HEK293 (cell line): Measurements from ENCODE around the gene IGSF21.

ENCODE experiments used
- CTCF ChIA-PET: fragments of 350-600 bp; formaldehyde crosslinking; extraction: SDS; loops from one replicate; lab custom pipeline; 2021; ENCODE audit warnings: antibody characterized with exemption; lab: Yijun Ruan, JAX
- POLR2A ChIA-PET: fragments of 300-600 bp; formaldehyde crosslinking; extraction: SDS; loops from one replicate; lab custom pipeline; 2020; ENCODE audit warnings: antibody characterized with exemption, inconsistent platforms; lab: Yijun Ruan, JAX
- H3K27ac ChIP-seq: fragments of 200-500 bp; sonication (Bioruptor generic); 2 replicates; pipeline ENCODE4 v1.5.1; 2014; ENCODE audit warnings: low read depth, low read length, control low read depth, inconsistent platforms; ENCODE audit errors: extremely low read depth
- H3K36me3 ChIP-seq, 2 experiments: fragments of 200-500 bp in 1 of 2; sonication (Bioruptor generic) in 1 of 2; 1 replicate in 1 of 2; 2 replicates in 1 of 2; pipeline ENCODE4 v1.5.1; 2014 to 2017; ENCODE audit warnings: inconsistent platforms in 2 of 2, low read length in 2 of 2; ENCODE audit not compliant: control insufficient read depth in 2 of 2, insufficient read depth in 1 of 2
- H3K4me1 ChIP-seq: fragments of 200-500 bp; sonication (Bioruptor generic); 2 replicates; pipeline ENCODE4 v1.5.1; 2014; ENCODE audit warnings: mild to moderate bottlenecking, low read length, inconsistent platforms; ENCODE audit not compliant: control insufficient read depth, insufficient read depth
- H3K4me3 ChIP-seq: 2 replicates; pipeline ENCODE4 v1.5.1; 2011; ENCODE audit warnings: low read depth, mild to moderate bottlenecking, control low read depth, low read length, moderate library complexity
- H3K9me3 ChIP-seq: fragments of 200-500 bp; sonication (Bioruptor generic); 2 replicates; pipeline ENCODE4 v1.5.1; 2014; ENCODE audit warnings: low read depth, low read length, inconsistent platforms; ENCODE audit not compliant: control insufficient read depth, insufficient read depth
- GLIS1 ChIP-seq: fragments of 450-650 bp; formaldehyde crosslinking; IDR thresholded peaks from 2 replicates; pipeline ENCODE4 v1.5.1; 2016; ENCODE audit warnings: missing biosample characterization, missing genetic modification characterization
- HOXD13 ChIP-seq: sonication (generic); formaldehyde crosslinking; IDR thresholded peaks from 2 replicates; pipeline ENCODE4 v1.8.0; 2022; ENCODE audit warnings: missing genetic modification reagents, borderline replicate concordance
- IKZF3 ChIP-seq: fragments of 450-650 bp; IDR thresholded peaks from 2 replicates; pipeline ENCODE4 v1.5.0; 2018; ENCODE audit warnings: missing biosample characterization, mild to moderate bottlenecking, missing genetic modification characterization, moderate library complexity
- SCRT1 ChIP-seq: fragments of 450-650 bp; formaldehyde crosslinking; IDR thresholded peaks from 2 replicates; pipeline ENCODE4 v1.5.1; 2016; ENCODE audit warnings: missing biosample characterization, missing genetic modification characterization, borderline replicate concordance
- SETDB1 ChIP-seq: IDR thresholded peaks from one replicate; pipeline ENCODE4 v1.6.1; 2017; ENCODE audit warnings: mild to moderate bottlenecking, low read length, moderate library complexity, mixed read lengths; ENCODE audit not compliant: insufficient read length
- ZFP41 ChIP-seq: fragments of 450-650 bp; formaldehyde crosslinking; IDR thresholded peaks from 2 replicates; pipeline ENCODE4 v1.5.1; 2016; ENCODE audit warnings: missing biosample characterization, missing genetic modification characterization, borderline replicate concordance
- ZFP69B ChIP-seq: fragments of 450-650 bp; formaldehyde crosslinking; IDR thresholded peaks from 2 replicates; pipeline ENCODE4 v1.5.1; 2016; ENCODE audit warnings: missing biosample characterization, missing genetic modification characterization
- ZNF221 ChIP-seq: fragments of 450-650 bp; formaldehyde crosslinking; IDR thresholded peaks from 2 replicates; pipeline ENCODE4 v1.5.1; 2017; ENCODE audit warnings: missing biosample characterization, missing genetic modification characterization, borderline replicate concordance
- ZNF24 ChIP-seq: fragments of 450-650 bp; formaldehyde crosslinking; IDR thresholded peaks from 2 replicates; pipeline ENCODE4 v1.5.1; 2016; ENCODE audit warnings: missing biosample characterization, missing genetic modification characterization
- ZNF394 ChIP-seq: fragments of 450-650 bp; formaldehyde crosslinking; IDR thresholded peaks from 2 replicates; pipeline ENCODE4 v1.5.1; 2016; ENCODE audit warnings: missing biosample characterization, missing genetic modification characterization, mild to moderate bottlenecking, moderate library complexity, borderline replicate concordance
- ZNF549 ChIP-seq: fragments of 450-650 bp; IDR thresholded peaks from 2 replicates; pipeline ENCODE4 v1.5.1; 2018; ENCODE audit warnings: missing biosample characterization, missing genetic modification characterization, mild to moderate bottlenecking, inconsistent platforms, moderate library complexity
- ZNF560 ChIP-seq: fragments of 450-650 bp; formaldehyde crosslinking; IDR thresholded peaks from 2 replicates; pipeline ENCODE4 v1.5.1; 2017; ENCODE audit warnings: missing biosample characterization, missing genetic modification characterization, borderline replicate concordance
- ZNF596 ChIP-seq: fragments of 450-650 bp; IDR thresholded peaks from 2 replicates; pipeline ENCODE4 v1.5.0; 2018; ENCODE audit warnings: missing biosample characterization, mild to moderate bottlenecking, missing genetic modification characterization, moderate library complexity
- ZNF610 ChIP-seq: fragments of 450-650 bp; formaldehyde crosslinking; IDR thresholded peaks from 2 replicates; pipeline ENCODE4 v1.5.1; 2016; ENCODE audit warnings: missing biosample characterization, missing genetic modification characterization, borderline replicate concordance
- ZNF626 ChIP-seq: fragments of 450-650 bp; sonication (Bioruptor Pico); formaldehyde crosslinking; IDR thresholded peaks from 2 replicates; pipeline ENCODE4 v1.5.1; 2018; ENCODE audit warnings: missing biosample characterization, missing genetic modification characterization, inconsistent platforms
- ZNF660 ChIP-seq: fragments of 450-650 bp; IDR thresholded peaks from 2 replicates; pipeline ENCODE4 v1.5.1; 2018; ENCODE audit warnings: missing biosample characterization, mild to moderate bottlenecking, missing genetic modification characterization
- ZNF664 ChIP-seq: fragments of 450-650 bp; formaldehyde crosslinking; IDR thresholded peaks from 2 replicates; pipeline ENCODE4 v1.5.1; 2016; ENCODE audit warnings: missing biosample characterization, missing genetic modification characterization
- ZNF701 ChIP-seq: fragments of 450-650 bp; formaldehyde crosslinking; IDR thresholded peaks from 2 replicates; pipeline ENCODE4 v1.5.1; 2016; ENCODE audit warnings: missing biosample characterization, missing genetic modification characterization
- ZNF704 ChIP-seq: fragments of 450-650 bp; formaldehyde crosslinking; IDR thresholded peaks from 2 replicates; pipeline ENCODE4 v1.5.1; 2016; ENCODE audit warnings: missing biosample characterization, missing genetic modification characterization
- ZNF791 ChIP-seq: fragments of 450-650 bp; formaldehyde crosslinking; IDR thresholded peaks from 2 replicates; pipeline ENCODE4 v1.5.1; 2016; ENCODE audit warnings: missing biosample characterization, missing genetic modification characterization
- ZNF843 ChIP-seq: fragments of 450-650 bp; formaldehyde crosslinking; IDR thresholded peaks from 2 replicates; pipeline ENCODE4 v1.5.1; 2016; ENCODE audit warnings: missing biosample characterization, missing genetic modification characterization
- ZSCAN4 ChIP-seq: fragments of 450-650 bp; formaldehyde crosslinking; IDR thresholded peaks from 2 replicates; pipeline ENCODE4 v1.5.1; 2017; ENCODE audit warnings: missing biosample characterization, missing genetic modification characterization
- ZSCAN5A ChIP-seq: fragments of 450-650 bp; formaldehyde crosslinking; IDR thresholded peaks from 2 replicates; pipeline ENCODE4 v1.5.1; 2016; ENCODE audit warnings: missing biosample characterization, missing genetic modification characterization

IGSF21 gene

GRCh38 chr1:18326211-18326897, 218.8 kb downstream of the IGSF21 start:
- no peaks in the 10 kb centered on the region for H3K4me1 ChIP-seq
- H3K27ac ChIP-seq = no peak overlapping the region
- no peaks in the 10 kb centered on the region for H3K36me3 ChIP-seq
- no peak overlapping the region for H3K4me3 ChIP-seq
- ChIA-PET POLR2A (no interaction called here), CTCF (interaction anchor here (0.6 to 0.9 kb wide), 3 partner anchors 33 to 249 kb away, joined by 3 read pairs; no protein-coding TSS in a partner anchor)
- no peak for TF ChIP-seq ZNF791 (tag by site-specific recombination)
- TF ChIP-seq ZNF660 (tag by site-specific recombination) = peak; percentile 24; the same call in 1 of the 2 replicates
- no peak for TF ChIP-seq ZNF596 (tag by site-specific recombination)
- TF ChIP-seq HOXD13 (CRISPR knock-in tag) = no peak
- TF ChIP-seq SCRT1 = no peak
- no peak for TF ChIP-seq ZSCAN4
- TF ChIP-seq IKZF3 (tag by site-specific recombination) = no peak
- TF ChIP-seq ZNF626 (tag by site-specific recombination) = no peak
- no peak for TF ChIP-seq ZNF704 (tag by site-specific recombination)
- TF ChIP-seq SETDB1 = no peak
- no peak for TF ChIP-seq ZNF701 (tag by site-specific recombination)
- TF ChIP-seq ZNF24 (tag by site-specific recombination) = peak; percentile 85
- TF ChIP-seq ZNF610 (tag by site-specific recombination) = no peak
- no peak for TF ChIP-seq ZNF394 (tag by site-specific recombination)
- no peak for TF ChIP-seq ZSCAN5A
- no peak for TF ChIP-seq ZFP41 (tag by site-specific recombination)
- TF ChIP-seq ZNF221 = no peak
- peak; percentile 49 for TF ChIP-seq GLIS1
- TF ChIP-seq ZNF664 (tag by site-specific recombination) = no peak
- no peaks in the 10 kb centered on the region for H3K9me3 ChIP-seq

DNA sequence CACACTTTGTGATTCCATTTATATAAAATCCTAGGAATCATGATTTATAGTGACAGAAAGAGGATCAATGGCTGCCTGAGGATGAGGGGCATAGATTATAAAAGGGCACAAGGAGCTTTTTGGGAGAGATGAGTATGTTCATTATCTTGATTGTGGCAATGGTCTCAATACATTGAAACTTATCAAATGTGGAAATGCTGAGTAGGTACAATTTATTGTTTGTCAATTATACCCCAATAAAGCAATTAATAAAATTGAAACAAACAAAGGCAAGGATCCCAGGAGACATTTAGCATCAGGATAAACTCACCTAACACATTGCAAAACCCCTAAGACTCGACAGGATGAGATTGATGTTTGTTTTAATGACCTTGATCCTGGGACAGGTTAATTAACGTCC, 220.1 kb downstream of the IGSF21 start:
- no peaks in the 10 kb centered on the region for H3K36me3 ChIP-seq
- no peak for TF ChIP-seq ZNF596 (tag by site-specific recombination)
- no peak for TF ChIP-seq ZNF843 (tag by site-specific recombination)
- TF ChIP-seq ZNF560 = no peak
- no peak for TF ChIP-seq ZNF549 (tag by site-specific recombination)
- TF ChIP-seq ZFP69B = no peak
- TF ChIP-seq, all 188 proteins: peak for 0
- CTCF ChIA-PET = no interaction called here
- POLR2A ChIA-PET = no interaction called here
- H3K4me3 ChIP-seq = no peak overlapping the region
- H3K4me1 ChIP-seq = no peaks in the 10 kb centered on the region
- no peak overlapping the region for H3K27ac ChIP-seq
- no peaks in the 10 kb centered on the region for H3K9me3 ChIP-seq
